8988T (cell line): Measurements from ENCODE around the gene RHOXF2.
"Not testable (repeated sequence)": the region's sequence is repeated elsewhere in the genome, so short reads cannot be mapped to it uniquely, and the experiment has no call there.

Experiments used
- DNase-seq: peaks from one replicate; pipeline ENCODE4 v3.0.0; 2011

RHOXF2 gene

DNA sequence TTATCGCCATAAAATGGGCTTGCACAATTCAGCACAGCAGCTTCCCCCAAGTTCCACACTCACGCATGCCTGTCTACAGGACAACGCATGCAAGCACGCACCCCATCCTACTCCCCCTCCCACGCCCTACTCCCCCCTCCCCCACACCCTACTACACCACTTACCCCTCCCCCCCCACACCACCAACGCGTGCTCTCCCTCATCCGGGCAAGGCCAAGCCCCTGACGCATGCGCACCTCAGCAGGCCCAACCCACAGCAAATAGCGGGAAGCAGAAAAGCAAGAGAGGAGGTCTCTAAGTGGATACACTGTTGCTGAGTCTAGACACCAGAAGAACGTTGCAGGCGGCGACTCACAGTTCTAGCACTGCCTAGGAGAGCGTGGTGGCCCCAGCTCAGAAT, at the start of gene RHOXF2:
RHOXF2 (plus strand) TSS at position 301 of the 400 bp plus-strand sequence. CDS start 138 bp downstream, outside the sequence.
- DNase-seq: not testable (repeated sequence)

DNA sequence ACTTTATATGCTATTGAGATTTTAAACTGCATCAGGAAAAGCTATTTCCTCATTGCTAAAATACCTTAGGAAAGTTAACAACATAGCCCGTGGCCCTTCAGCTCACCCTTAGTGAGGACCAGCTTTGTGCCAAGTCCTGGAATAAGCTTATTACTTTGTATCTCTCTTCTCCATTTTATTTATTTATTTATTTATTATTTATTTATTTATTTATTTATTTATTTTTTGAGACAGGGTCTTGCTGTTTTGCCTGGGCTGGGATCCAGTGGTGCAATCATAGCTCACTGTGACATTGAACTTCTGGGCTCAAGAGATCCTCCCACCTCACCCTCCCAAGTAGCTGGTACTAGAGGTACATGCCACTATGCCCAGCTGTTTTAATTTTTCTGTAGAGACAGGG, 49.0 kb upstream of the RHOXF2 start:
- DNase-seq: no peak

DNA sequence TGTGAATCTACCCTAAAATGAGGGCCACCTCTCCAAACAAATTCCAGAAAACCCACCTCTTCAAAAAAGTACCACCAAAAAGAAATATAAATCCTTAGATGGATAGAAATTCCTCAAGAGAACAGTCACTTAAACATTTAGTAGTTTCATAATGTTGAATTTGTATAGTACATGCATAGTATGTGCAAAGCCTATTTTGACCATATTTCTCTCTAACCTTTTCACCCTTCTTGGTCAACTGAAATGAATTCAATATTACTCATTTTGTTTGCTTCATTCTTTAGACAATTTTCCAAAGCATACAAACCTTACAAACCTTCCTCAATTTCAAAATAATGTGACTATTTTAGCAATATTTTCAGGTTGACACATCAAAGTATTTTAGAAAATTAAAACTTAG, 46.8 kb upstream of the RHOXF2 start:
- DNase-seq: no peak

DNA sequence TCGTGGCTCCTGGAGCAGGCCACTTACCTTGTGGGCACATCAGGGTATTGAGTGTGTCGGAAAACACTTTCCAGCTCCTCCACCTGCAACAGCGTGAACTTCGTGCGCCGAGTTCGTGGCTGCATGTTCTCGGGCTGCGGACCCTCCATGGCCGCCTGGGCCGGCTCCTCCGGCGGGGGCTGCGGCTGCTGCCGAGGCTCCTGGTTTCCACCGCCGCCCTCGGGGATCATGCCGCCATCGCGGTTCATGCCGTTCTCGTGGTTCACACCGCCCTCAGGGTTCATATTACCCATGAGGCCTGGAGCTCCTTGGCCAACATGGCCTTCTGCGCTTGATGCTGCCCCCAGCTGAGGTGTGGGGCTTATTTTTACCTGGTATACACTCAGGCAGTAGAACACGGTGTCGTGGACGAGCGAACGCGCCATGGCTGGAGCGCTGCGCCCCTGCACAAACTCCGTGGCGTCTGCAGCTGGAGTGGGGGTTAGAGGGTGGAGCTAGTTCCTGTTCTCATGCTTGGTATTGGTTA, 42.9 kb upstream of the RHOXF2 start, which contains the start of gene RHOXF1:
RHOXF1 (minus strand) TSS at position 476 of the 526 bp plus-strand sequence; CDS start at position 425, 51 bp downstream.
- no peak for DNase-seq

GRCh38 chrX:120120223-120120622, 38.2 kb upstream of the RHOXF2 start:
- no peak for DNase-seq

DNA sequence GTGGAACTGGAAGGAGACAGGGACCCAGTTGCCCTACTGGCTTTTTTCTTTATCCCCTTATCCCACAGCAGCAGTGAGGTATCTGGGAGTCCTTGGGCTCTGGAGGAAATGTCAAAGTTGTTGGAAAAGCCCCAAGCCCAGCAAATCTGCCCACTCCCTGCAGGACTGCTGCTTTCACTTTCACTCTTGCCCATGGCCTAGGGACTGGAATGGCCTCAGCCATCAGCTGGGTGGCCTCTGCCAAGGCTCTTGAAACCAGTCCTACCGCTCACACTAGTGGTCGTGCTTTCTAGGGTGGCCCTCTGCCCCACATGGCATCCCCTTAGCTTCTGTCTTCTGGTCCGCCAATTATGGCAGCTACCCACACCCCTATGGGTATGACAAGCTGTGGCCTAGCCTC, 33.0 kb upstream of the RHOXF2 start:
- DNase-seq: no peak

DNA sequence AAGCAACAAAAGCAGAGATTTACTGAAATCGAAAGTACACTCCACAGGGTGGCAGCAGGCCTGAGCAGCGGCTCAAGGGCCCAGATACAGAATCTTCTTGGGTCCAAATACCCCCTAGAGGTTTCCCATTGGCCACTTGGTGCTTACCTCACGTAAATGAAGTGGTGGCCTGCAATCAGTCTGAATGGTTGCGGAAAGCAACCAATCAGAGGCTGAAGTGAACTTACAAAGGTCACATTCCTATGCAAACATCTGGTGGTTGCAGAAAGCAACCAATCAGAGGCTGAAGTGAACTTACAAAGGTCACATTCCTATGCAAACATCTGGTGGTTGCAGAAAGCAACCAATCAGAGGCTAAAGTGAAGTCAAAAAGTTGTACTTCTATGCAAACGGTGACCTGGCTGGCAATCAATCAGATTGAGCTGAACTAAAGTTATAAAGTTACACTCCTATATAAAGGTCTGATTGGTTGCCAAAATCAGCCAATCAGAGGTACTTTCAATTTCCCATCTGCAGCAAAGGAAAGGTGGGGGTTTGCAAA, 30.0 kb upstream of the RHOXF2 start:
- not testable (repeated sequence) for DNase-seq

DNA sequence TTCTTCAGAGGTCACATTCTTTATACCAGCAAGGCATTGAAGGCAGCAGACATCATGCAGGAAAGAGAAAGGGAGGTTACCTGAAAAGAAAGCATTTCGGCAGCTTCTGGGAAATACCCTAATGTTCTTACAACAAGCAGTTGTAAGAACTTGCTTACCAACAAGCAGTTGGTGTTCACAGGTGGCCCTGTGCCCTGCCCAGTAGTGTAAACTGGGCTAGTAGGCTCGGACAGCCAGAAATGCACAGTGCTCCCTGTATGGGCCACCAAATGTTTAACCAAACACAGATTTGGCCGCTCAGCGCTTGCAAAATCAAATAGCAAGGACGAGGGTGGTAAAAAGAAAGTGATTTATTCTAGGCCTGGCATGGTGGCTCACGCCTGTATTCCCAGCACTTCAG, 22.3 kb upstream of the RHOXF2 start:
- DNase-seq: no peak

- no peak for DNase-seq
These were observed 21.6 kb upstream of the RHOXF2 start for GRCh38 chrX:120136840-120137239.

DNA sequence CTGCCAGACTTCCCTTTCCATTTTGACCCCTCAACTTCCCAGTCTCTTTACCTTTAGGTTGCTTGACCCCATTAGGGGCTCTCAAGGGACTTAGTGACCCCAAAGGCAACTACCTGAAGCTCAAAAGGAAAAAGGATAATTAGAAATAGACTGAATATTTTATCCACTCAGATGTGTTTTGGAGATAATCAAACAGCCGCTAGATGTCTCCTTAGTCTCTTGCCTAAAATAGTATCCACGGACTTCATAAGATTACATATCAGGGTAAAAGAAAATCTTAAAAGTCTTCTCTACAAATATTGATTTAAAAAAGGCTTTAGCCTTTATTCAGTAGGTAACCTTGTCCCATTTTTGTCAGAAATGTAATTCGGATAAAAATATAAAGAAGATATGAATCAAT, 21.0 kb upstream of the RHOXF2 start:
- no peak for DNase-seq

GRCh38 chrX:120140293-120140981, 18.0 kb upstream of the RHOXF2 start:
- DNase-seq: no peak

DNA sequence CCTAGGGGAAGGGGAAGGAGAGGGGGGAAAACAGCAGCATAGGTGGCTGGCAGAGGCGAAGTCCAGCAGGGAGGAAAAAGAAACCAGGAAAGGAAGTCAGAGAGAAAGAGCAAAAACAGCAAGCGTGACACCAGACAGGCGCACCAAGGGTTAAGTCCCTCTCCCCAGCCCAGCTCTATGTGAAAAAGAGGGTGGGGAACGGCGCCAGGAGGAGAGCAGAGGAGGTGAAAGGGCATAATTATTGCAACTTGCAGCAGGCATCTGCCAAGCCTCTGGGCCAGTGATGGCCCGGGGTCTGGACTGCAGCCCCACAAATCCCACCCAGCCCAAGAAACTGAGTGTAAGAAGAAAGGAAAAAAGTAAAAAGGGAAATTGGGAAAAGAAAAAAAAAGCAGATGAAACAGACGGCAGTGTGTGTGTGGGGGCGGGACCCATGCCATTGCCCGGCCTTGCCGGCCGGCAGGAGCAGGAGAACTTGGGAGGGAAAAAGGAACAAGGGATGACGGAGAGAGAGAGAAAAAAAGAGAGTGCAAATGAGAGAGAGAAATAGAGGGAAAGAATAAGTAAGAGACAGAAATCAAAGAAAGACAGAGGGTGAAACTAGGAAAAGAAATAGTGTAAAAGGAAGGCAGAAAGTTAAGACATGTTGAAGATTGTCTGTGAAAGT, 14.1 kb upstream of the RHOXF2 start:
- no peak for DNase-seq

- no peak for DNase-seq
These were observed 13.0 kb upstream of the RHOXF2 start for GRCh38 chrX:120145295-120145925.

DNA sequence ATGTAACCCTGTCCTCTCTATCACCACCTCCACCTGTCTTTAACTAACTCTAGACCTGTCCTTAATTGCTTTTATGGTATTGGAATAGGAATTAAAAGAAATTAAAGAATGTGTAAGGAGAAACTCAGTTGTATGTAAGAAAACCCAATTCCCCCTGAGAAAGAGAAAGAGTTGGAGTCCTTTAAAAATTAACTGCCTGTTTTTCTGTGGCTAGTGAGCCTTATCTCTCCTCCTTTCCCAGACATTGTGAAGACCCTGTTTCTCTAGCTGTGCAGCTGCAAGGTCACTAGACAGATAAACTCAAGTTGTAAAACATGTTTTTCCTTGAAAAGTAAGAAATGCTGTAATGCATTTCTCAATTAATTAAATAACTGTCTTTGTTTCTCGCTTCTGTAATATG, 12.1 kb upstream of the RHOXF2 start:
- DNase-seq: not testable (repeated sequence)

DNA sequence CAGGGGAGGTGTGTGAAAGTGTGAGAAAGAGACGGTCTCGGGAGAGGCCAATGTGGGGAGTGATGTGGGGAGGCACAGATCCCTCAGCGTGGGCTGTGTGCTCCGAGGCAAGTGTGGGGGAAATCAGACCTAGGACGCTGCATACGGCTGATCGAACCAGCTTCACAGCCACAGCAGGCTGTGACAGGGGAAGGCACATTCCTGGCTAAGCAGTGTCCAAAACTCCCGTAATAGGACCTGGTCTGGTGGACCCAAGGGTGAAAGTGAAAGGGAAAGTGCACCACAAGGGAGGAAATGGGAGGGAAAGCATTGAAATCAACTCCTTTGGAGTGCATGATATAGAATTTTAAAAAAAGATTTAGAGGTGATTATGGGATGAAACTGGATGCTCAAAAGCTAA, 10.9 kb upstream of the RHOXF2 start:
- DNase-seq: no peak

DNA sequence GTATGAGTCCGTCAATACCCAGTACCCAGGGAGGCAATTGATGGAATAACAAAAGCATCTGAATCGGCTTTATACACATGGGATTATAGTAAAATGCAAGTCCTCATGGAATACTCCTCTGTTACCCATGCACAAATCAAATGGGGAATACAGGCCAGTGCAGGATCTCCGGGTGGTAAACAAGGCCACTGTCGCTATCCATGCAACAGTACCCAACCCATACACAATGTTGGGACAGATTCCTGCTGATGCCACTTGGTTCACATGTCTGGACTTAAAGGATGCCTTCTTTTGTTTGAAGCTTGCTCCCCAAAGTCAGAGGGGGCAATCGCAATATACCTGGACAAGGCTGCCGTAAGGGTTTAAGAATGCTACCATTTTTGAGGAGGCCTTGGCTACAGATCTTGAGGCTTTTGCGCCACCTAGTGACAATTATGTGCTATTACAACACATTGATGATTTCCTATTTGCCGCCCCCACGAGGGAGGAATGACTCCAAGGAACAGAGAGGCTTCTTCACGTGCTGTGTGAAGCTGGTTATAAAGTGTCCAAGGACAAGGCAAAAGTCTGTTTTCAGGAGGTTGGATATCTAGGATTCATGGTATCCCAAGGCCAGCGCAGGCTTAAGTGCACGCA, 8.2 kb upstream of the RHOXF2 start:
- DNase-seq: not testable (repeated sequence)

DNA sequence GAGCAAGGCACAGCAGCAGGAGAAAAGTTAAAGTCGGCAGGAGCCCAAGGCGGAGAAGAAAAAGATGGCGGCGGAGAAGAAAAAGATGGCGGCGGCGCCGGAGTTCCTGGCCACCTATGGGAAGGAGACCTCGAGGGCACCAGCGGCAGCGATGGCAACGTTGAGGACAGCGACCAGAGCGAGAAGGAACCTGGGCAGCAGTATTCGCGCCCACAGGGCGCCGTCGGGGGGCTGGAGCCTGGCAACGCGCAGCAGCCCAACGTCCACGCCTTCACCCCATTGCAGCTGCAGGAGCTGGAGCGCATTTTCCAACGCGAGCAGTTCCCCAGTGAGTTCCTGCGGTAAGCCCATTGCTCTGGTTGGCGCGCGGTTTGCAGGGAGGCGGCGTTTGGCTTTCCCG, 673 bp downstream of the RHOXF2 start:
- not testable (repeated sequence) for DNase-seq

- not testable (repeated sequence) for DNase-seq
These were observed 34.8 kb downstream of the RHOXF2 start for GRCh38 chrX:120193254-120193653.

DNA sequence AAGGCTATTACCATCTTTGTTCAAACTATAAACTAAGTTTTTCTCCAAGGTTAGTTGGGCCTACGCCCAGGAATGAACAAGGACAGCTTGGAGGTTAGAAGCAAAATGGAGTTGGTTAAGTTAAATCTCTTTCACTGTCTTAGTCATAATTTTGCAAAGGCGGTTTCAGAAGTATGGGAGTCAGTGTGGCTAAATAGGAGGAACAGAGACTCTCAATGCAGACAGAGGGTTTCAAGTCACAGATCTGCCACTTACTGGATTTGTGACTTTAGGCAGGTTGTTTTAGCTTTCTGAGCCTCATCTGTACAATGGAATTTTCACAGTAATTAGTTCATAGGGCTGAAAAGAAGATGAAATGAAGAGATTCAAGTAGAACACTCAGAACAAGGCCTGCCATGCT, 35.3 kb downstream of the RHOXF2 start:
- DNase-seq: not testable (repeated sequence)

DNA sequence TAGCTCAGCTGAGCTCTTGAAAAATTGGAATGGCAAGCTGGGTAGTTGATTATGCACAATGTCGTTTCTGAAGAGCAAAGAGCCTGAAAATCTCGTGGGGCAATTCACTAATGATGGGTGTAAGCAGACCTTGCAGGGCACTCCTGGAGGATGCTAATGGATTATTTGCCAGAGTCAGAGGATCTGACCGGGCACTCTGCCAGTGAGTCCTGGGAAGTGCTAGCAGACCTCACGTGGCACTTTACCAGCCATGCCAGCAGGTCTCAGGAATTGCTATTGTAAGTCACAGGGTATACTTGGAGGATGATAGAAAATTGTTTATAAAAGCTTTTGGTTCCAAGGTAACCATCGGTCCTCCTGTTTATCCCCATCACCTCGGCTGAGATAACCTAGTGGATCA, 37.4 kb downstream of the RHOXF2 start:
- not testable (repeated sequence) for DNase-seq

DNA sequence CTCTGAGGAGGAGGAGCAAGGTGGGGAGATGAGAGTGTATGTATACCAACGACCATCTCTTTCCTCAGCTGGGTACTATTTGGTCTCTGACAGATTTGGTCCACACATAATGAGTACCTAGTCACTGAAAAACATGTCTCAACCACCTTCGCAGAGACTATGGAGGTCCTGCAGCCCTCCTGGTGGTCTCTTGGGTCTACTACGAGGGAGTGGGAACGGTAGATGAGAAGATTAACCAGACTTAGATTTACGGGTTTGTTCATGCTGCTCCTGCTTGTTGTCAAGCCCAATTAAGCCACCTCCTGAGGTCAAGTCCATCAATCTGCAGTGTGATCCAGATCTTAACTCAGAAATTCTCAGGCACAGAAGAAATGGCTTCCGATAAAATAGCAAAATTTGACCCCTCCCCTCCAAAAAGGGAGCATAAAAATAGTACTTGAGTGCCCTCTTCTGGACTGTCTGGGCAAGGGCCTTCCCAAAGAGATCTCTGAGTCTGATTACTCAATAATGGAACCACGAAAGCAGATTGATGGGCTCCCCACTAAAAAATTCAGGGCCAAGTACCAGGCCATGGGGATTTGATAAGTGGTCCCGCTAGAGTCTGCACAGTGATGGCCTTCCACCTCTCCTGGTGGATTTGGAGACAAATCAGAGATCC, 38.3 kb downstream of the RHOXF2 start:
- DNase-seq: not testable (repeated sequence)

- DNase-seq: no peak
These were observed 42.4 kb downstream of the RHOXF2 start for GRCh38 chrX:120200851-120201250.
